ENCODE data around the gene TCF3.

Gene TCF3

DNA sequence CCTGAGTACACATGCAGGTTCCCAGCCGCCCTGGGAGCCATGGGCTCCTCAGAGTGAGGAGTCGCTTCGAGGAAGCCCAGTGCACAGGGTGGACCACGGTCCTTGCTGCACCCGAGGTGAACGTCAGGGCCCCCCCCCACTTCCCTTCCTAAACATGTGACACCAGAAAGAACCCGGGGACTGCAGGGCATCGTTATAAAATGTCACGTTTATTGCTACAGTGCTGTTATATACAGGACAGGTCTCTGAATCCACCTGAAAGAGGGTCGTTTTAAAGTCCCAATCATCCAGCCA lies 43.4 kb downstream of the TCF3 start:
- DNase-seq (ENCODE audit: low read depth), result no peak
- TF ChIP-seq CTCF (IDR thresholded peaks at IDR 0.05; ENCODE audit: insufficient read depth, low read depth, low read length, missing control alignments), result no peak
- no peak overlapping the region for H3K4me3 ChIP-seq (ENCODE audit: low read length)

DNA sequence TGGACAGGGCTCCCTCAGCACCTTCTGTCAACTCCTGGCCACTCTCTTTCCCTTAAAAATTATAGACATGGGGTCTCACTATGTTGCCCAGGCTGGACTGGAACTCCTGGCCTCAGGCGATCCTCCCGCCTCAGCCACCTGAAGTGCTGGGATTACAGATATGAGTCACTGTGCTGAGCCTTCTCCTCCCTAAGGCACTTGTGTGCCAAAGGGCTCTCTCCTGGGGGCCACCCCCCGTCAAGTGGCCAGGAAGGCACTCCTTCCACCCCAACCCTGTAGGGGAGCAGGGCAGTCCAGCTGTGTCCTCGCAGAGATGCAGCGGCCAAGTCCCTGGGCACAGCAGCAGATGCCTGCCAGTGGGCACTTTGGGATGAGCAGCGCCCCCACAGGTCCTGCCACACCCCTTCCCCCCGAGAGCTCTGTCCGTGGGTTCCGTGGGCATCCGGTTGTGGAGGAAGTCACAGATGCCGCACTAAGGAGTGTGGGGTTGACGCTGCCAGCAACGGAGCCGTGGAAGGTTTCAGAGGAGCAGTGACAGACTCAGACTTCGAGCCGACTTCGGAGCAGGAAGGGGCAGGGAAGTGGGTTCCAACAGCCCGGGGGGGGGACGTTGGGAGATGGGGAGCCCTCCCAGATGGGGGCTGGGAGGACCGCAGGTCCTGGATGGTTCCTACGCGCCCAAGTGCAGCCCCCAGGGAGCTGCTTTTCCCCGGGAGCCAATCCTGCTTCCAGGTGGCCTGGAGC lies 43.9 kb downstream of the TCF3 start:
- DNase-seq (ENCODE audit: low read depth), result no peak
- no peak overlapping the region for H3K4me3 ChIP-seq (ENCODE audit: low read length)
- no peak for TF ChIP-seq CTCF (IDR thresholded peaks at IDR 0.05; ENCODE audit: insufficient read depth, low read depth, low read length, missing control alignments)

DNA sequence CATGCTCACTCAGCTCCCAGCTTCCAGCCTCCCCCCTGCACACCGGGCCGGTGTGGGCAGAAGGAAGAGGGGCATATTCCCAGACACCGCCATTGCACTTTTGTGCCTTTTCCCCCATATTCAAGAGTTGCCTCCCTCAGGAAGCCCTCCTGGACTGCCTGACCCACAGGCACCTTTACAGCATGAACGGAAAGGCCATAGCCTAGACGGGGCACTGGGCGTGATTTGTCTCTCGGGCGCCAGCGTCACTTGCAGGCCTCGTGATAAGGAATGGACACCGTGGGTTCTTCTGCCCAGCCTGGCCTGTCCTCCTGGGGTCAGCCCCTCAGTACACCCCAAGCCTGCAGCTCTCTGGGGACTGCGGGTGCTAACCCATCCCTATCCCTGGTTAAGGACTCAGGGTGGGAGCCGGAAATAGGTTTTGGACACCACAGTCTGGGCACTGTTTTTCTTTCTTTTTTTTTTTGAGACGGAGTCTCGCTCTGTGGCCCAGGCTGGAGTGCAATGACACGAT lies 46.2 kb downstream of the TCF3 start:
- TF ChIP-seq CTCF (IDR thresholded peaks at IDR 0.05; ENCODE audit: insufficient read depth, low read depth, low read length, missing control alignments), result no peak
- peak overlapping the region; percentile 98 for H3K4me3 ChIP-seq (ENCODE audit: low read length)
- DNase-seq (ENCODE audit: low read depth), result no peak

- H3K4me3 ChIP-seq (ENCODE audit: low read length), result peak within 1 kb of the TSS; percentile 98
- DNase-seq (ENCODE audit: low read depth), result peak; percentile 95
- TF ChIP-seq CTCF (IDR thresholded peaks at IDR 0.05; ENCODE audit: insufficient read depth, low read depth, low read length, missing control alignments), result peak; percentile 70
These were observed 46.9 kb downstream of the TCF3 start, which contains the start of gene UQCR11 for GRCh38 chr19:1605236-1606137. UQCR11 (minus strand) TSS chr19:1605462; CDS start chr19:1605409, 53 bp downstream.

DNA sequence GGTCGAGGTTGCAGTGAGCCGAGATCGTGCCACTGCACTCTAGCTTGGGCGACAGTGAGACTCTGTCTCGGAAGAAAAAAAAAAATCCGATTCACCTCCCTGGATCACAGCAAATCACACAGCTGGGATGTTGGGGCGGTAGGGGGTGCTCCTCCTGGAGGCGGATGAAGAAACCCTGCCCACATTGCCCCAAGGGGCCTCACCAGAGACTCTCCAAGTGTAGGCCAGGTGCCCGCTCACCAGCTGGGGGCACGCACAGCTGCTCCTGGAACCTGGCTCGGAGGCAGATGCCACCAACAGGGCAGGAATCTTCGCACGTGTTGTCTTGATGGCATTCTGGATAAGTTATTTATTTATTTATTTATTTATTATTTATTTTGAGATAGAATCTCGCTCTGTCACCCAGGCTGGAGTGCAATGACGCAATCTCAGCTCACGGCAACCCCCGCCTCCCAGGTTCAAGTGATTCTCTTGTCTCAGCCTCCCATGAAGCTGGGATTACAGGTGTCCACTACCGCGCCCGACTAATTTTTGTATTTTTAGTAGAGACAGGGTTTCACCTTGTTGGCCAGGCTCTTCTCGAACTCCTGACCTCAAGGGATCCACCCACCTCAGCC lies 50.2 kb downstream of the TCF3 start:
- H3K4me3 ChIP-seq (ENCODE audit: low read length), result no peak overlapping the region
- TF ChIP-seq CTCF (IDR thresholded peaks at IDR 0.05; ENCODE audit: insufficient read depth, low read depth, low read length, missing control alignments), result no peak
- no peak for DNase-seq (ENCODE audit: low read depth)

DNA sequence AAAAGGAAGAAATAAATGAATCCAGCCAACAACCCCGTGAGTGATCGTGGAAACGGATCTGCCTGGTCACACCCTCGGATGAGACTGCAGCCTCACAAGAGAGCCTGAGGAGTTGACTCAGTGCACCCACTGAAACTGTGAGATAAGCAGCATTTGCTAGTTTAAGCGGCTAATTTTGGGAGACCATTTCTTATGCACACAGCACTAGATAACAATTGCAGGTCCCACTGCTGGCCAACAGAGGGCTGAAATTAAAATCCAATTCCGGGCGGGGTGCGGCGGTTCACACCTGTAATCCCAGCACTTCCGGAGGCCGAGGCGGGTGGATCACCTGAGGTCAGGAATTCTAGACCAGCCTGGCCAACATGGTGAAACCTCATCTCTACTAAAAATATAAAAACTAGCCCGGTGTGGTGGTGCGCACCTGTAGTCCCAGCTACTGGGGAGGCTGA lies 50.8 kb downstream of the TCF3 start:
- no peak for DNase-seq (ENCODE audit: low read depth)
- no peak overlapping the region for H3K4me3 ChIP-seq (ENCODE audit: low read length)
- TF ChIP-seq CTCF (IDR thresholded peaks at IDR 0.05; ENCODE audit: insufficient read depth, low read depth, low read length, missing control alignments), result no peak
